HepG2 (cell line): Measurements from ENCODE around the gene GPR148.

ENCODE experiments used
- KAT7 ChIP-seq: IDR thresholded peaks from 2 replicates; pipeline ENCODE4 v1.6.1; 2018; ENCODE audit warnings: borderline replicate concordance, missing compliant biosample characterization
- KLF13 ChIP-seq: sonication (generic); formaldehyde crosslinking; IDR thresholded peaks from 2 replicates; pipeline ENCODE4 v1.4.0; 2020; ENCODE audit warnings: mild to moderate bottlenecking, missing genetic modification reagents
- POLR2A ChIP-seq, 2 experiments: IDR thresholded peaks; 2 replicates each; pipeline ENCODE4 v1.6.1; 2011; ENCODE audit warnings: low read depth in 2 of 2, low read length in 2 of 2, mild to moderate bottlenecking in 1 of 2, moderate library complexity in 1 of 2; ENCODE audit not compliant: insufficient read depth in 1 of 2
- RBAK ChIP-seq: sonication (generic); formaldehyde crosslinking; IDR thresholded peaks from 2 replicates; pipeline ENCODE4 v1.5.1; 2020; ENCODE audit warnings: mild to moderate bottlenecking, missing genetic modification reagents
- TAF1 ChIP-seq: sonication (generic); formaldehyde crosslinking; IDR thresholded peaks from 2 replicates; pipeline ENCODE4 v1.4.0; 2020; ENCODE audit warnings: missing genetic modification reagents
- ZNF564 ChIP-seq: sonication (generic); formaldehyde crosslinking; IDR thresholded peaks from 2 replicates; pipeline ENCODE4 v1.8.1; 2023; ENCODE audit warnings: mild to moderate bottlenecking, missing genetic modification reagents
- ZNF678 ChIP-seq: sonication (generic); formaldehyde crosslinking; IDR thresholded peaks from 2 replicates; pipeline ENCODE4 v1.4.0; 2020; ENCODE audit warnings: mild to moderate bottlenecking, missing genetic modification reagents
- ZZZ3 ChIP-seq: sonication (generic); formaldehyde crosslinking; IDR thresholded peaks from 2 replicates; pipeline ENCODE4 v1.4.0; 2020; ENCODE audit warnings: missing genetic modification reagents, mild to moderate bottlenecking, borderline replicate concordance
- TF ChIP-seq, protein P1 (sequence below): sonication (generic); formaldehyde crosslinking; IDR thresholded peaks from 2 replicates; pipeline ENCODE4 v1.5.0; 2020; ENCODE audit warnings: mild to moderate bottlenecking, missing genetic modification reagents, moderate library complexity
- TF ChIP-seq, protein P2 (sequence below): sonication (generic); formaldehyde crosslinking; IDR thresholded peaks from 2 replicates; pipeline ENCODE4 v1.5.0; 2020; ENCODE audit warnings: missing genetic modification reagents

DNA sequence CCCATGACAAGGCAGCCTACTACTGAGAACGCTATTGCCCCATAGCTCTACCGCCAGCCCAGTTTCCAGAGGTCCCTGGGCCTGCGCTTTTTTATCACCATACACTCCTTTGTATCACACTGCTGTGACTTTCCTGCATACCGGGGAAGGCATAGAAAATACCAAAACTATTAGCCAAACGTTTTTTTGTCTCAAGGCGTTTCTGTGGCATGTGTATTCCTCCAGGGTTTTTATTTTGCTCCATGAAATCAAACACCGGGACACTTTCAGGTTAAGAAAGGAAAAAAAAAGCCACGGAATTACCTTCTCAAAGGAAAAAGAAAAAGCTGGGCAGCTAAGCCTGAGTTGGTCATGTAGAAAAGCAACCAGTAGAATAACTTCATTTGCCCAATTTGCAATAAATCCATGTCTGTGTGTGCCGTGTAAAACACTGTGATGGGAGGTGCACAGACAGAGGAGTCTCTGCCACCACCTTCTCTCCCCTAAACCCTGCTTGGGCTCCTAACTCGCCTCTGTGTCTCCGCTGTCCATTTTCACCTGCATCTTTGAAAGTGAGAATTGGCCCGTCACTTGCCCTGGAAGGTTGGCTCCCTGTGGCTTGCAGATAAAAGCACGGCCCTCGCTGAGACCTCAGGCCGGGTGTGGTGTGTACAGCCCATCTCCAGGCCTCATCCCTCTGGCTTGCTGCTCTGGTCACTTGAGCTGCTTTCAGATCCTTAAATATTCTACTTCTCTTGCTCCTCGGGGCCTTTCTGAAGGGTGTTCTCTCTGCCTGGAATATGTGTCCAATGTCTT, 28.2 kb downstream of the GPR148 start:
- TF ChIP-seq KLF13 (CRISPR knock-in tag), result no peak
- TF ChIP-seq, protein P1, sequence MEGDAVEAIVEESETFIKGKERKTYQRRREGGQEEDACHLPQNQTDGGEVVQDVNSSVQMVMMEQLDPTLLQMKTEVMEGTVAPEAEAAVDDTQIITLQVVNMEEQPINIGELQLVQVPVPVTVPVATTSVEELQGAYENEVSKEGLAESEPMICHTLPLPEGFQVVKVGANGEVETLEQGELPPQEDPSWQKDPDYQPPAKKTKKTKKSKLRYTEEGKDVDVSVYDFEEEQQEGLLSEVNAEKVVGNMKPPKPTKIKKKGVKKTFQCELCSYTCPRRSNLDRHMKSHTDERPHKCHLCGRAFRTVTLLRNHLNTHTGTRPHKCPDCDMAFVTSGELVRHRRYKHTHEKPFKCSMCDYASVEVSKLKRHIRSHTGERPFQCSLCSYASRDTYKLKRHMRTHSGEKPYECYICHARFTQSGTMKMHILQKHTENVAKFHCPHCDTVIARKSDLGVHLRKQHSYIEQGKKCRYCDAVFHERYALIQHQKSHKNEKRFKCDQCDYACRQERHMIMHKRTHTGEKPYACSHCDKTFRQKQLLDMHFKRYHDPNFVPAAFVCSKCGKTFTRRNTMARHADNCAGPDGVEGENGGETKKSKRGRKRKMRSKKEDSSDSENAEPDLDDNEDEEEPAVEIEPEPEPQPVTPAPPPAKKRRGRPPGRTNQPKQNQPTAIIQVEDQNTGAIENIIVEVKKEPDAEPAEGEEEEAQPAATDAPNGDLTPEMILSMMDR (CRISPR knock-in tag), result no peak
- TF ChIP-seq ZZZ3 (CRISPR knock-in tag), result no peak
- TF ChIP-seq KAT7 (CRISPR knock-in tag), result no peak
- no peak for TF ChIP-seq ZNF678 (CRISPR knock-in tag)
- TF ChIP-seq, protein P2, sequence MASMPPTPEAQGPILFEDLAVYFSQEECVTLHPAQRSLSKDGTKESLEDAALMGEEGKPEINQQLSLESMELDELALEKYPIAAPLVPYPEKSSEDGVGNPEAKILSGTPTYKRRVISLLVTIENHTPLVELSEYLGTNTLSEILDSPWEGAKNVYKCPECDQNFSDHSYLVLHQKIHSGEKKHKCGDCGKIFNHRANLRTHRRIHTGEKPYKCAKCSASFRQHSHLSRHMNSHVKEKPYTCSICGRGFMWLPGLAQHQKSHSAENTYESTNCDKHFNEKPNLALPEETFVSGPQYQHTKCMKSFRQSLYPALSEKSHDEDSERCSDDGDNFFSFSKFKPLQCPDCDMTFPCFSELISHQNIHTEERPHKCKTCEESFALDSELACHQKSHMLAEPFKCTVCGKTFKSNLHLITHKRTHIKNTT, result no peak
- no peak for TF ChIP-seq RBAK (CRISPR knock-in tag)
- no peak for TF ChIP-seq POLR2A (IDR thresholded peaks at IDR 0.05; ENCODE audit: insufficient read depth in 1 of 2, low read depth in 2 of 2, low read length in 2 of 2)
- no peak for TF ChIP-seq TAF1 (CRISPR knock-in tag)
- no peak for TF ChIP-seq ZNF564 (CRISPR knock-in tag)
